ENCODE measurements around the gene COMMD3.

Gene COMMD3

GRCh38 chr10:22366771-22367170 lies 50.6 kb downstream of the COMMD3 start:
- DNase-seq (ENCODE audit: low spot score), result no peak

- no peak for DNase-seq (ENCODE audit: low spot score)
Measured at GRCh38 chr10:22367471-22367870, 51.3 kb downstream of the COMMD3 start.

GRCh38 chr10:22368402-22368801 lies 52.2 kb downstream of the COMMD3 start:
- DNase-seq (ENCODE audit: low spot score), result no peak

- no peak for DNase-seq (ENCODE audit: low spot score)
Measured at GRCh38 chr10:22368981-22369380, 52.8 kb downstream of the COMMD3 start.

GRCh38 chr10:22369434-22370072 lies 53.4 kb downstream of the COMMD3 start:
- DNase-seq (ENCODE audit: low spot score), result no peak

Measured in hepatic stellate cell (primary cell).